ENCODE measurements around the gene ACSF3.
"Not testable (repeated sequence)": the region's sequence is repeated elsewhere in the genome, so short reads cannot be mapped to it uniquely, and the experiment has no call there.

Gene ACSF3

GRCh38 chr16:89150090-89150835, 56.6 kb downstream of the ACSF3 start:
- DNase-seq, result no peak

- DNase-seq, result no peak
Measured at GRCh38 chr16:89150981-89151380, 57.3 kb downstream of the ACSF3 start.

GRCh38 chr16:89152831-89153700, 59.4 kb downstream of the ACSF3 start:
- DNase-seq, result no peak

- no peak for DNase-seq
Measured at GRCh38 chr16:89153848-89154271, 60.2 kb downstream of the ACSF3 start.

- no peak for DNase-seq
Measured at GRCh38 chr16:89154390-89155183, 60.9 kb downstream of the ACSF3 start.

GRCh38 chr16:89155184-89155679, 61.6 kb downstream of the ACSF3 start:
- DNase-seq, result no peak

- no peak for DNase-seq
Measured at GRCh38 chr16:89155851-89156739, 62.4 kb downstream of the ACSF3 start.

- DNase-seq, result no peak
Measured at GRCh38 chr16:89156740-89157645, 63.3 kb downstream of the ACSF3 start.

- DNase-seq, result no peak
Measured at GRCh38 chr16:89157778-89158177, 64.1 kb downstream of the ACSF3 start.

- DNase-seq, result no peak
Measured at GRCh38 chr16:89159066-89159849, 65.6 kb downstream of the ACSF3 start.

- no peak for DNase-seq
Measured at GRCh38 chr16:89159850-89160354, 66.2 kb downstream of the ACSF3 start.

- DNase-seq, result no peak
Measured at GRCh38 chr16:89160977-89161701, 67.5 kb downstream of the ACSF3 start.

- DNase-seq, result no peak
Measured at GRCh38 chr16:89161763-89162713, 68.4 kb downstream of the ACSF3 start.

- no peak for DNase-seq
Measured at GRCh38 chr16:89163297-89163696, 69.6 kb downstream of the ACSF3 start.

GRCh38 chr16:89164436-89164835, 70.8 kb downstream of the ACSF3 start:
- DNase-seq, result no peak

- DNase-seq, result no peak
Measured at GRCh38 chr16:89164847-89165680, 71.4 kb downstream of the ACSF3 start.

GRCh38 chr16:89165681-89165979, 72.0 kb downstream of the ACSF3 start:
- not testable (repeated sequence) for DNase-seq

All from 8988T (cell line).